ENCODE measurements around the gene LYPLA2.

DNA sequence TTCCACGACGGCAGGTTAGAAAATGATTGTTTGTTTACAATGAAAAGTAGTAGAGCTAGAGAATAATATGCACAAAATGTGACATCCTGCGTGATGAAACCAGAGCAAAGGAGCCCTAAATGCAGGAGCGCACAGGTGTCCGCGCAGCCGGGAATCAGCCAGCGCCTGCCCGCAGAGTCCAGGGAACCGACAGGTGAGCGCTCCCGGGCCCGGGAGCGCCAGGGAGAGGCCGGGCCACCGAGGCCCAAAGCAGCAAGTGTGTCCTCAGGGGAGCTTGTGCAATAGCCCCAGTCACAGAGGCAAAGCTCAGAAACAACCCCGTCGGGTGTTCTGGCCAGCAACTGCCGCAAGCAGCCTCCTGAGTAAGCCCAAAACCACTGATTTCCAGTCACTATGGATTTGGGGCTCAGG, 10.4 kb downstream of the LYPLA2 start:
- TF ChIP-seq, protein P1, sequence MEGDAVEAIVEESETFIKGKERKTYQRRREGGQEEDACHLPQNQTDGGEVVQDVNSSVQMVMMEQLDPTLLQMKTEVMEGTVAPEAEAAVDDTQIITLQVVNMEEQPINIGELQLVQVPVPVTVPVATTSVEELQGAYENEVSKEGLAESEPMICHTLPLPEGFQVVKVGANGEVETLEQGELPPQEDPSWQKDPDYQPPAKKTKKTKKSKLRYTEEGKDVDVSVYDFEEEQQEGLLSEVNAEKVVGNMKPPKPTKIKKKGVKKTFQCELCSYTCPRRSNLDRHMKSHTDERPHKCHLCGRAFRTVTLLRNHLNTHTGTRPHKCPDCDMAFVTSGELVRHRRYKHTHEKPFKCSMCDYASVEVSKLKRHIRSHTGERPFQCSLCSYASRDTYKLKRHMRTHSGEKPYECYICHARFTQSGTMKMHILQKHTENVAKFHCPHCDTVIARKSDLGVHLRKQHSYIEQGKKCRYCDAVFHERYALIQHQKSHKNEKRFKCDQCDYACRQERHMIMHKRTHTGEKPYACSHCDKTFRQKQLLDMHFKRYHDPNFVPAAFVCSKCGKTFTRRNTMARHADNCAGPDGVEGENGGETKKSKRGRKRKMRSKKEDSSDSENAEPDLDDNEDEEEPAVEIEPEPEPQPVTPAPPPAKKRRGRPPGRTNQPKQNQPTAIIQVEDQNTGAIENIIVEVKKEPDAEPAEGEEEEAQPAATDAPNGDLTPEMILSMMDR (IDR thresholded peaks at IDR 0.05): no peak
- no peak for TF ChIP-seq POLR2A (IDR thresholded peaks at IDR 0.05)
